HT1080 (cell line): ENCODE data around the gene EFHD1. TPM values are rescaled to one million over a fixed set of nuclear protein-coding genes. Genes with fewer than 3 reads are reported as not detected.
"Not testable (repeated sequence)": the region's sequence is repeated elsewhere in the genome, so short reads cannot be mapped to it uniquely, and the experiment has no call there.

Experiments
- DNase-seq: peaks from one replicate; pipeline ENCODE4 v3.0.0-alpha.2; 2015; ENCODE audit warnings: low read depth
- total RNA-seq: library from RNA; depleted of rRNA; stranded (reverse); fragments of >200 nt; shearing (Covaris generic); gene quantifications from 2 replicates; pipeline ENCODE4 v1.2.3, GENCODE V29; 2014

The EFHD1 gene
- total RNA-seq, 1 experiment from 2014 or later = not detected

GRCh38 chr2:232647261-232647660 lies 13.9 kb downstream of the EFHD1 start:
- DNase-seq = no peak

- no peak for DNase-seq
These were observed 15.6 kb downstream of the EFHD1 start for GRCh38 chr2:232649033-232649432.

- DNase-seq = no peak
These were observed 19.1 kb downstream of the EFHD1 start for GRCh38 chr2:232652505-232652851.

- DNase-seq = no peak
These were observed 20.0 kb downstream of the EFHD1 start for GRCh38 chr2:232653441-232653840.

GRCh38 chr2:232655392-232655791 lies 22.0 kb downstream of the EFHD1 start:
- no peak for DNase-seq

- DNase-seq = peak; percentile 24
These were observed 24.9 kb downstream of the EFHD1 start for GRCh38 chr2:232658217-232658785.

- DNase-seq = no peak
These were observed 26.0 kb downstream of the EFHD1 start for GRCh38 chr2:232659359-232659758.

GRCh38 chr2:232662486-232663260 lies 29.3 kb downstream of the EFHD1 start:
- no peak for DNase-seq

GRCh38 chr2:232666051-232666805 lies 32.8 kb downstream of the EFHD1 start:
- no peak for DNase-seq

- no peak for DNase-seq
These were observed 34.7 kb downstream of the EFHD1 start for GRCh38 chr2:232667989-232668583.

GRCh38 chr2:232668805-232669444 lies 35.5 kb downstream of the EFHD1 start:
- DNase-seq = no peak

GRCh38 chr2:232672588-232672987 lies 39.2 kb downstream of the EFHD1 start:
- DNase-seq = no peak

- DNase-seq = no peak
These were observed 41.1 kb downstream of the EFHD1 start for GRCh38 chr2:232674491-232674890.

GRCh38 chr2:232675381-232675780 lies 42.0 kb downstream of the EFHD1 start:
- DNase-seq = no peak

- no peak for DNase-seq
These were observed 46.6 kb downstream of the EFHD1 start for GRCh38 chr2:232680006-232680405.

- no peak for DNase-seq
These were observed 48.1 kb downstream of the EFHD1 start for GRCh38 chr2:232681527-232681926.

GRCh38 chr2:232683368-232683767 lies 50.0 kb downstream of the EFHD1 start:
- DNase-seq = no peak

GRCh38 chr2:232685391-232685790 lies 52.0 kb downstream of the EFHD1 start:
- not testable (repeated sequence) for DNase-seq

GRCh38 chr2:232687382-232688160 lies 54.2 kb downstream of the EFHD1 start:
- DNase-seq = peak; percentile 15

GRCh38 chr2:232688201-232688600 lies 54.8 kb downstream of the EFHD1 start:
- no peak for DNase-seq
